Endodermal cell (in vitro differentiated cells): Measurements from ENCODE around the gene FAF1. TPM values are rescaled to one million over a fixed set of nuclear protein-coding genes. Genes with fewer than 3 reads are reported as not detected.

Experiments used
- DNase-seq: peaks from one replicate; pipeline ENCODE4 v3.0.0-alpha.2; 2017
- H3K27ac ChIP-seq: 2 replicates; pipeline ENCODE4 v1.5.1; 2013; ENCODE audit warnings: mild to moderate bottlenecking, low read depth, low read length, moderate library complexity
- H3K27me3 ChIP-seq: 2 replicates; pipeline ENCODE4 v1.6.1; 2013; ENCODE audit warnings: mild to moderate bottlenecking, low read length, moderate library complexity; ENCODE audit not compliant: insufficient read depth, control insufficient read depth, poor library complexity, severe bottlenecking
- H3K36me3 ChIP-seq: 2 replicates; pipeline ENCODE4 v1.7.0; 2013; ENCODE audit warnings: mild to moderate bottlenecking, low read length, moderate library complexity; ENCODE audit not compliant: control insufficient read depth, insufficient read depth
- H3K4me1 ChIP-seq: one replicate; pipeline ENCODE4 v1.7.0; 2013; ENCODE audit warnings: low read length; ENCODE audit not compliant: control insufficient read depth, insufficient read depth
- H3K4me3 ChIP-seq: 2 replicates; pipeline ENCODE4 v1.5.1; 2013; ENCODE audit warnings: mild to moderate bottlenecking, low read length, moderate library complexity
- H3K9ac ChIP-seq: 2 replicates; pipeline ENCODE4 v1.6.1; 2013; ENCODE audit warnings: mild to moderate bottlenecking, low read length, moderate library complexity; ENCODE audit not compliant: poor library complexity, severe bottlenecking; ENCODE audit errors: extremely low read depth
- H3K9me3 ChIP-seq: 2 replicates; pipeline ENCODE4 v1.6.1; 2013; ENCODE audit warnings: mild to moderate bottlenecking, low read length, moderate library complexity; ENCODE audit not compliant: control insufficient read depth
- H3K27ac Mint-ChIP-seq: 2 replicates; pipeline ENCODE4 v1.8.0; 2020; ENCODE audit warnings: mixed read lengths
- H3K27me3 Mint-ChIP-seq: 2 replicates; pipeline ENCODE4 v1.8.0; 2021; ENCODE audit warnings: mild to moderate bottlenecking, mixed read lengths; ENCODE audit not compliant: insufficient read depth
- H3K36me3 Mint-ChIP-seq: 2 replicates; pipeline ENCODE4 v1.8.0; 2020; ENCODE audit warnings: low read depth, mixed read lengths
- H3K4me1 Mint-ChIP-seq: 2 replicates; pipeline ENCODE4 v1.8.0; 2020; ENCODE audit warnings: mixed read lengths
- H3K4me3 Mint-ChIP-seq: 2 replicates; pipeline ENCODE4 v1.8.0; 2020; ENCODE audit warnings: mild to moderate bottlenecking, moderate library complexity, mixed read lengths
- H3K9me3 Mint-ChIP-seq: 2 replicates; pipeline ENCODE4 v1.8.0; 2020; ENCODE audit warnings: mild to moderate bottlenecking, mixed read lengths
- WGBS, 2 experiments: methylation state at CpG; one replicate each; pipeline versions ENCODE4 v1.1.5 to v1.1.7; 2013; ENCODE audit warnings: missing lambda C conversion rate in 2 of 2, mixed read lengths in 1 of 2; ENCODE audit not compliant: insufficient coverage in 1 of 2, insufficient read length in 1 of 2; 5-methylcytosine and 5-hydroxymethylcytosine counted together
- total RNA-seq, 2 donors: library from RNA; stranded (reverse); fragmentation: NEBNext Ultra II Directional in 1 of 2; extraction: Animal tissue kit (Norgen Biotek cat#: 25700) in 1 of 2; gene quantifications; 2 replicates in 1 of 2; 3 replicates in 1 of 2; pipeline ENCODE4 v1.2.1, GENCODE V29; 2021
- TF ChIP-seq, protein P1 (sequence below): fragments of 200-600 bp; sonication (generic); conservative IDR thresholded peaks from 2 replicates; pipeline ENCODE4 v1.5.0; 2021; ENCODE audit warnings: antibody characterized with exemption, mild to moderate bottlenecking

The FAF1 gene
- total RNA-seq, 2 donors from 2014 or later: 76.4 to 94.4 TPM

DNA sequence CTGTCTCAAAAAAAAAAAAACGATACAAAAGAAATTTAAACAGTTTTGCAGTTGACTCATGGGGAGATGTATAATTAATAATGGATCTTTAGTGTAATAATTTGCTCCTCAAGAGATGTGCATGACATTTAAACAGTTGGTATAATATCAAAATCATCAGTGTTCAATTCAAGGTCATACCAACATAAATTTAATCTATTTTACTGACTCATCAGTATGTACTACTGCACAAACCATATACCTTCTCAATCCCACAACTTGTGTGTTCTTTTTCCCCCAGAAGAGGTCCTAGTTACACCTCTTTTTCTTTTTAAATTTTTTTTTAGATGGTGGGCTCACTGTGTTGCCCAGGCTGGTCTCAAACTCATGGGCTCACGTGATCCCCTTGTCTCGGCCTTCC is 33.6 kb upstream of the FAF1 start:
- peaks cover 12% of the 10 kb centered on the region for H3K27me3 Mint-ChIP-seq
- Histone ChIP-seq H3K27me3 (peaks cover 6% of the 10 kb centered on the region), H3K36me3 (no peaks in the 10 kb centered on the region), H3K9me3 (no peaks in the 10 kb centered on the region), H3K9ac (no peak overlapping the region), H3K4me3 (no peak overlapping the region), H3K4me1 (no peaks in the 10 kb centered on the region), H3K27ac (no peak overlapping the region)
- no peaks in the 10 kb centered on the region for H3K36me3 Mint-ChIP-seq
- H3K9me3 Mint-ChIP-seq: no peaks in the 10 kb centered on the region
- TF ChIP-seq, protein P1, sequence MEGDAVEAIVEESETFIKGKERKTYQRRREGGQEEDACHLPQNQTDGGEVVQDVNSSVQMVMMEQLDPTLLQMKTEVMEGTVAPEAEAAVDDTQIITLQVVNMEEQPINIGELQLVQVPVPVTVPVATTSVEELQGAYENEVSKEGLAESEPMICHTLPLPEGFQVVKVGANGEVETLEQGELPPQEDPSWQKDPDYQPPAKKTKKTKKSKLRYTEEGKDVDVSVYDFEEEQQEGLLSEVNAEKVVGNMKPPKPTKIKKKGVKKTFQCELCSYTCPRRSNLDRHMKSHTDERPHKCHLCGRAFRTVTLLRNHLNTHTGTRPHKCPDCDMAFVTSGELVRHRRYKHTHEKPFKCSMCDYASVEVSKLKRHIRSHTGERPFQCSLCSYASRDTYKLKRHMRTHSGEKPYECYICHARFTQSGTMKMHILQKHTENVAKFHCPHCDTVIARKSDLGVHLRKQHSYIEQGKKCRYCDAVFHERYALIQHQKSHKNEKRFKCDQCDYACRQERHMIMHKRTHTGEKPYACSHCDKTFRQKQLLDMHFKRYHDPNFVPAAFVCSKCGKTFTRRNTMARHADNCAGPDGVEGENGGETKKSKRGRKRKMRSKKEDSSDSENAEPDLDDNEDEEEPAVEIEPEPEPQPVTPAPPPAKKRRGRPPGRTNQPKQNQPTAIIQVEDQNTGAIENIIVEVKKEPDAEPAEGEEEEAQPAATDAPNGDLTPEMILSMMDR: no peak
- 88 to 93% methylated on average over 3 of the region's 3 CpGs for WGBS, 2 experiments
- H3K27ac Mint-ChIP-seq: no peak overlapping the region
- DNase-seq: no peak
- no peak overlapping the region for H3K4me3 Mint-ChIP-seq
- no peaks in the 10 kb centered on the region for H3K4me1 Mint-ChIP-seq

DNA sequence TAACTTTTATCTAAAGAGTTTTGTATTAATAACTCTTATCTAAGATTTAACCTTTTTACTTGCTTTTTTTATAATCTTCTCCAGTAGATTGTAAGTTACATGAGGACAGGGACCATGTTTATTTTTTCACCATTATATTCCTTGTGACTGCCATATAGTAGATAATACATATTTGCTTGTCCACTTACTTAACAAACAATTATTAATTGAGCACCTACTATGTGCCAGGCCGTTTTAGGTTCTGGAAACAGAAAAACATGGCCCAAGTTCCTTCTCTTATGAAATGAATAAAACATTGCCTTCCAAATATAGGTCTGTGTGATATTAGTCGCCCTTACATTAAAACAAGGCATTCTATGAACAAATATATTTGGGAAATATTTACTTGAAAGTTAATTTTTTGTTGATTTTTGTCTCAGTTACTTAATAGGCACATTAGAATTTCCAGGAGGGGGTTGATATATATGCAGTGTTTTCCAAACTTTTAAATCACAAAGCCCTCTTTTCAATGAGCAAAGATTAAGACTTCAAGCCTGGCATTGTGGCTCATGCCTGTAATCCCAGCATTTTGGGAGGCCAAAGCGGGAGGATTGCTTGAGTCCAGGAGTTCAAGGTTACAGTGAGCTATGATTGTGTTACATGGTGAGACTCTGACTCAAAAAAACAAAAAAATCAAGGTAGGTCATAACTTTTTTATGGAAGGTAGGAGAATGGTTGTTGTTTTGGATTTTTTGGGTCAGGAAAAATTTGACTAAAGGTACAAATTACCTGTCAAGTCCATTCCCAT is 32.7 kb upstream of the FAF1 start:
- Mint-ChIP-seq H3K4me3 (no peak overlapping the region), H3K27ac (no peak overlapping the region), H3K9me3 (no peaks in the 10 kb centered on the region), H3K36me3 (no peaks in the 10 kb centered on the region), H3K4me1 (no peaks in the 10 kb centered on the region), H3K27me3 (peaks cover 9% of the 10 kb centered on the region)
- DNase-seq: no peak
- Histone ChIP-seq H3K4me1 (no peaks in the 10 kb centered on the region), H3K9me3 (no peaks in the 10 kb centered on the region), H3K9ac (no peak overlapping the region), H3K36me3 (no peaks in the 10 kb centered on the region), H3K4me3 (no peak overlapping the region), H3K27ac (no peak overlapping the region), H3K27me3 (peaks cover 6% of the 10 kb centered on the region)
- TF ChIP-seq, protein P1: no peak
- WGBS, 2 experiments: 95 to 100% methylated on average over 1 to 3 of the region's 3 CpGs

DNA sequence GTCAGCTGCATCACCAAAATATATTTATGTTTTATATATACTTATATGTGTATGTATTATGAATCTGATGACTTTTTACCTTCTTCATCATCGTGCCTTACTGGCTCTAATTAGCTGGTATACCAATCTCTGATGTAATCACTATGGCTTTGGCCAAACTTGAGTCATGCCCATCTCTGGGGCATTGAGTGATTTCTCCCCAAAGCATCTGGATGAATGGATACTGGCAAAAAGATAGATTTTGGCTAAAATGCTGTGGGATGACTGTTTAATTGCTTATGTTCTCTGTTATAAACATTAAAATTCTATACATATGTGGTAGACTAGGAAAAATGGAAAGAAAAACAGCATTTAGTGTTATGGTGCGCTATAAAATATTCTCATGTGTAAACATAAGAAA is 29.6 kb upstream of the FAF1 start:
- Histone ChIP-seq H3K27ac (no peak overlapping the region), H3K9me3 (no peaks in the 10 kb centered on the region), H3K27me3 (peaks cover 22% of the 10 kb centered on the region), H3K4me3 (no peak overlapping the region), H3K9ac (no peak overlapping the region), H3K4me1 (no peaks in the 10 kb centered on the region), H3K36me3 (no peaks in the 10 kb centered on the region)
- WGBS, 2 experiments: 71% methylated on average over 1 of the region's 2 CpGs; no CpG with 5 or more reads in 1 of the 2 experiments
- DNase-seq: no peak
- H3K4me1 Mint-ChIP-seq: no peaks in the 10 kb centered on the region
- H3K36me3 Mint-ChIP-seq: no peaks in the 10 kb centered on the region
- no peaks in the 10 kb centered on the region for H3K9me3 Mint-ChIP-seq
- H3K27ac Mint-ChIP-seq: no peak overlapping the region
- peaks cover 18% of the 10 kb centered on the region for H3K27me3 Mint-ChIP-seq
- TF ChIP-seq, protein P1: no peak
- H3K4me3 Mint-ChIP-seq: no peak overlapping the region
